NT2/D1 (cell line): ENCODE data around the gene AVP.
"Not testable (repeated sequence)": the region's sequence is repeated elsewhere in the genome, so short reads cannot be mapped to it uniquely, and the experiment has no call there.

ENCODE experiments used
- DNase-seq: peaks from one replicate; pipeline ENCODE4 v3.0.0-alpha.2; 2011; ENCODE audit warnings: low read depth, low spot score
- H3K27me3 ChIP-seq: 2 replicates; pipeline ENCODE4 v1.6.0; 2011; ENCODE audit warnings: mild to moderate bottlenecking; ENCODE audit not compliant: insufficient read length, insufficient read depth
- H3K36me3 ChIP-seq: 2 replicates; pipeline ENCODE4 v1.6.1; 2011; ENCODE audit warnings: mild to moderate bottlenecking, low read length, mixed read lengths; ENCODE audit not compliant: insufficient read depth, insufficient read length
- H3K4me1 ChIP-seq: 2 replicates; pipeline ENCODE4 v1.5.1; 2011; ENCODE audit not compliant: insufficient read depth, insufficient read length
- H3K4me3 ChIP-seq: 2 replicates; pipeline ENCODE4 v1.5.1; 2011; ENCODE audit warnings: low read depth; ENCODE audit not compliant: insufficient read length
- H3K9ac ChIP-seq: 2 replicates; pipeline ENCODE4 v1.6.0; 2011; ENCODE audit warnings: low read depth; ENCODE audit not compliant: insufficient read length
- H3K9me3 ChIP-seq: 2 replicates; pipeline ENCODE4 v1.5.1; 2011; ENCODE audit warnings: mild to moderate bottlenecking, low read length; ENCODE audit not compliant: insufficient read depth
- SUZ12 ChIP-seq: IDR thresholded peaks from 2 replicates; pipeline ENCODE4 v1.6.1; 2011; ENCODE audit not compliant: insufficient read length, insufficient read depth; ENCODE audit errors: extremely low read depth
- YY1 ChIP-seq: IDR thresholded peaks from 2 replicates; pipeline ENCODE4 v1.6.1; 2011; ENCODE audit not compliant: insufficient read length, insufficient read depth
- ZNF274 ChIP-seq: IDR thresholded peaks from 2 replicates; pipeline ENCODE4 v1.6.1; 2011; ENCODE audit warnings: mild to moderate bottlenecking, low read depth, low read length

AVP gene, protein sequence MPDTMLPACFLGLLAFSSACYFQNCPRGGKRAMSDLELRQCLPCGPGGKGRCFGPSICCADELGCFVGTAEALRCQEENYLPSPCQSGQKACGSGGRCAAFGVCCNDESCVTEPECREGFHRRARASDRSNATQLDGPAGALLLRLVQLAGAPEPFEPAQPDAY

DNA sequence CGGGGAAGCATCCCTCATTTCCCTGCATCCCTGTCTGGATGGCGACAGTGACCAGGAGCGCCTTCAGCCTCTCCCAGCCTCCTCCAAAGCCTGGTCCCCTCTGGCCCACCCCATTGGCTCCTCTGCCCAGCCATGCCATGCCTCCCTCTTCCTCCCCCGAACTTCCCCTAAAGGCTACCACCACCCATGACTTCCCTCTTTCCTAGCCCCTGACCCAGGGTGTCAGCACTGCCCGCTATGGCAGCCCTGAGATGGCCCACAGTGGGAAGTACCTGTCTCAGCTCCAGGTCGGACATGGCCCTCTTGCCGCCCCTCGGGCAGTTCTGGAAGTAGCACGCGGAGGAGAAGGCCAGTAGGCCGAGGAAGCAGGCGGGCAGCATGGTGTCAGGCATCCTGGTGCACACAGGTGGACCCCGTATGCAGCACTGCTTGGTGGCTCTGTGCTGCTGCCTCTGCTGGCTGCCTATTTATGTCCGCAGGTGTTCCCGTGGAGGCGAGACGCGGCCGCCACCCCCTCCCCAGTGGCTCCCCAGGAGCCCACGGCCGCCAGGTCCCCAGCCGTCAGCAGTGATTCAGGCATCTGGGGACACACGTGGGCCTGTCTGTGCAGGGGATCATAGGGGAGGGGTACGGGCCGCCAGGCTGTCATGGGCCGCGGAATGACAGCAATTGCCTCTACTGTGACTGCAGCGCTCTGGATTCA is at the start of gene AVP:
Gene AVP, minus strand, starts transcription at position 442 of the 703 bp plus-strand sequence. Its CDS starts 50 bp downstream, at position 392.
- Histone ChIP-seq H3K9ac (no peak within 1 kb of the TSS), H3K4me1 (no peaks in the 10 kb centered on the region), H3K9me3 (no peaks in the 10 kb centered on the region), H3K27me3 (peaks cover 45% of the 10 kb centered on the region), H3K36me3 (no peaks in the 10 kb centered on the region), H3K4me3 (no peak within 1 kb of the TSS)
- TF ChIP-seq ZNF274 (no peak), YY1 (no peak), SUZ12 (no peak)
- DNase-seq = no peak

DNA sequence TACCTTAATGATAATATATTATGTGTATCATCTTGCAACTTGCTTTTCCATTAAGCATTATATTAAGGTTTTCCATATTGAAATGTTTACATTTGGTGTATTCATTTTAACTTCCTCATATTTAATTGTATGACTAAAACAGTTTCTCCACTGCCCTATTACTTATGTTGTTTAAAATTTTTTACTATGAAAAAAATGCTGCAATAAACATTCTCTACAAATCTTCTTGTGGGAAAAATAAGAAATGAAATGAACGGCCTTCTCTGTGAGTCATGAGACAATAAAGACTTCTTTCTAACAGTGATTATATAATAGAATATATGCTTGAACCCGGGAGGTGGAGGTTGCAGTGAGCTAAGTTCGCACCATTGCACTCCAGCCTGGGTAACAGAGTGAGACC is 49.6 kb upstream of the AVP start:
- no peak overlapping the region for H3K9ac ChIP-seq

DNA sequence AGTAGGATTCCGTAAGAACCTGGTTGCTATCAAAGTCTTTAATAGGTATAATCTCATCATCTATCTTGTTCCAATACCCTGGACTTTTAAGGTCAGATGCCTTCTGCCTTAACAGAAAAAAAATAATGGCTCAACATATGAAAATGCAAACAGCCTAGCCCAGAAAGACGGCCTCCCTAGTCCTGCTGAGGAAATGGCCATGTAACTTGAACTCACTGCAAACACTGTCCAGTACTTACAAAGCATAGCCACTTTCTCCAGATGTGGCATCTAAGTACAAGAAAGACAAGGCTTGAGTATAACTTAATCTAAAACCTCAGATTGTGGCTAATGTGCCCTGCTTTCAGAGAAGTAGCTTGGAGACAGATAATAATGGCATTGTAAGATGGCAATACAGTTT is 48.6 kb upstream of the AVP start:
- no peak for DNase-seq
- H3K9ac ChIP-seq = no peak overlapping the region
- H3K36me3 ChIP-seq = no peaks in the 10 kb centered on the region
- H3K4me1 ChIP-seq = no peaks in the 10 kb centered on the region
- TF ChIP-seq YY1 = no peak
- no peak for TF ChIP-seq SUZ12
- TF ChIP-seq ZNF274 = no peak
- H3K27me3 ChIP-seq = no peaks in the 10 kb centered on the region
- no peak overlapping the region for H3K4me3 ChIP-seq
- no peaks in the 10 kb centered on the region for H3K9me3 ChIP-seq

More for the DNA sequence above, 49.6 kb upstream of the AVP start:
- no peak for TF ChIP-seq ZNF274
- no peak for TF ChIP-seq SUZ12
- no peak for TF ChIP-seq YY1
- DNase-seq = no peak
- Histone ChIP-seq H3K4me3 (no peak overlapping the region), H3K9me3 (no peaks in the 10 kb centered on the region), H3K4me1 (no peaks in the 10 kb centered on the region), H3K27me3 (no peaks in the 10 kb centered on the region), H3K36me3 (no peaks in the 10 kb centered on the region)

DNA sequence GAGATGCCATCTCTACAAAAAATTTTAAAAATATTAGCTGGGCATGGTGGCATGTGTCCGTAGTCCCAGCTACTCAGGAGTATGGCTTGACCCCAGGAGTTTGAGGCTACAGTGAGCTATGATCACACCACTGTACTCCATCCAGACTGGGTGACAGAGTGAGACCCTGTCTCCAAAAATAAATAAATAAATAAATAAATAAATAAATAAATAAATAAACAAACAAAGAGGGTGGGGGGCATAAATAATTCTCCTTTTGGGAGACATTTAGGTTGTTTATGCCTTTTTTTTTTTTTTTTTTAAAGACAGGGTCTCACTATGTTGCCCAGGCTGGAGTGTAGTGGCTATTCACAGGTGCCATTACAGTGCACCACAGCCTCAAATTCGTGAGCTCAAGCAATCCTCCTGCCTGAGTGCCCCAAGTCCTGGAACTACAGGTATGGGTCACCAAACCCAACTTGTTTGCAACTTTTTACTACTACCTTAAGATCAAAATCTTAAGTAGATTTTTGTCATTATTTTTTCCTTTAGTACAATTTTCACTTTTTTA is 45.6 kb upstream of the AVP start:
- no peaks in the 10 kb centered on the region for H3K27me3 ChIP-seq
- no peak overlapping the region for H3K4me3 ChIP-seq
- no peak overlapping the region for H3K9ac ChIP-seq
- H3K4me1 ChIP-seq = no peaks in the 10 kb centered on the region
- H3K9me3 ChIP-seq = peaks cover 10% of the 10 kb centered on the region; the same call in 1 of the 2 replicates
- H3K36me3 ChIP-seq = no peaks in the 10 kb centered on the region
- TF ChIP-seq SUZ12 (no peak), ZNF274 (no peak), YY1 (no peak)
- no peak for DNase-seq

DNA sequence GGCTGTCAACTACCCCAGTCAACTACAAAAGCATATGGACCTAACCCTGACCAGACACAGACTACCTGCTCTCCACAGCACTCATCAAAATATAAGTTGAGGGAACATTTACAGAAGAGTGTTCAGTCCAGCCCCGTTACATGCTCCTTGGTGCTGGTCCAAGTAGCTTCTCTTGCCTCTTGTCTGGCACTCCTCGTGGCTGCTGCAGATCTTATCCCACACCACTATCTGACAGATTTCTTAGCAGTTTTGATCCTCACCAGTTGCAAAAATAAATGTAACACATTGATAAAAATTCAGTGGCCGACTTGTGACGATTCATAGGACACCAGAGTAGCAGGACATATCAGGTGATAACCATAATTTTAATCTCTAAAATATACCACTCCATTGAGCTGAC is 44.6 kb upstream of the AVP start:
- no peaks in the 10 kb centered on the region for H3K27me3 ChIP-seq
- H3K9ac ChIP-seq = no peak overlapping the region

DNA sequence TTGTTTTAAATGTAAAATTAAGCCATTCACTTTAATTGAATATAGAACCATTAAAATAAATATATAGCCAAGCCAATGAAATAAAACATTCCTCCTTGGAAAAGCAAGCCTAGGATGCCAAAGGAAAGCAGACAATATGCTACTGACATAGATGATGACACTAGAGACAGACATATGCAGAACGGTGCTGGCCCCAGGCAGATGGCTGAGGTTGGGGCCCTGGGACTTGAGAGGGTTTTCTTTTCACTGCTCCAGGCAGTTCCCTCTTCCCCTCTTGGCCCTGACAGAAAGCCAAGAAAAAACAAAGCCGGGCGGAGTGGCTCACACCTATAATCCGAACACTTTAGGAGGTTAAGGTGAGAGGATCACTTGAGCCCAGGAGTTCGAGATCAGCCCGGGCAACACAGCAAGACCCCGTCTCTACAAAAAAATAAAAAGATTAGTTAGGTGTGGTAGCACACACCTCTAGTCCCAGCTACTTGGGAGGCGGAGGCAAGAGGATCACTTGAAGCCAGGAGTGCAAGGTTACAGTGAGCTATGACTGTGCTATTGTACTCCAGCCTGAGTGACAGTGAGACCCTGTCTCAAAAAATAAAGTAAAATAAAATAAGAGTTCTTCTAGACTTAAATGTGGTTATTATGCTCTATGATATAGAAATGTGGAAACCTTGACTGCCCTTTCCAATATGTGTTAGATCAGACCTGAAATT is 43.9 kb upstream of the AVP start:
- Histone ChIP-seq H3K4me1 (no peaks in the 10 kb centered on the region), H3K9ac (no peak overlapping the region), H3K4me3 (no peak overlapping the region), H3K27me3 (no peaks in the 10 kb centered on the region), H3K9me3 (peaks cover 25% of the 10 kb centered on the region; the same call in 1 of the 2 replicates), H3K36me3 (no peaks in the 10 kb centered on the region)
- DNase-seq = no peak
- TF ChIP-seq ZNF274 = no peak
- TF ChIP-seq SUZ12 = no peak
- TF ChIP-seq YY1 = no peak

More for the DNA sequence above, 44.6 kb upstream of the AVP start:
- Histone ChIP-seq H3K4me3 (no peak overlapping the region), H3K9me3 (peaks cover 18% of the 10 kb centered on the region; the same call in 1 of the 2 replicates), H3K4me1 (no peaks in the 10 kb centered on the region), H3K36me3 (no peaks in the 10 kb centered on the region)
- DNase-seq = no peak
- no peak for TF ChIP-seq ZNF274
- TF ChIP-seq SUZ12 = no peak
- TF ChIP-seq YY1 = no peak

DNA sequence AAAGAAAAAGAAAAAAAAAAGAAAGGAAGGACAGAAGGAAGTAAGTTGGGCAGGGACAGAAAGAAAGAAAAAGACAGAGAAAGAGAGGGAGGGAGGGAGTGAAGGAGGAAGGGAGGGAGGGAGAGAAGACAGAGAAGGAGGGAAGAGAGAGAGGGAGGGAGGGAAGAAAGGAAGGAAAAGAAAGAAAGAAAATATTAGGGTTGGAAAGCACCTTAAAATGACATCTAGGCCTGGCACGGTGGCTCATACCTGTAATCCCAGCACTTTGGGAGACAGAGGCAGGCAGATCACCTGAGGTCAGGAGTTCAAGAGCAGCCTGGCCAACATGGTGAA is 42.0 kb upstream of the AVP start:
- Histone ChIP-seq H3K36me3 (peaks cover 15% of the 10 kb centered on the region), H3K4me1 (no peaks in the 10 kb centered on the region)

DNA sequence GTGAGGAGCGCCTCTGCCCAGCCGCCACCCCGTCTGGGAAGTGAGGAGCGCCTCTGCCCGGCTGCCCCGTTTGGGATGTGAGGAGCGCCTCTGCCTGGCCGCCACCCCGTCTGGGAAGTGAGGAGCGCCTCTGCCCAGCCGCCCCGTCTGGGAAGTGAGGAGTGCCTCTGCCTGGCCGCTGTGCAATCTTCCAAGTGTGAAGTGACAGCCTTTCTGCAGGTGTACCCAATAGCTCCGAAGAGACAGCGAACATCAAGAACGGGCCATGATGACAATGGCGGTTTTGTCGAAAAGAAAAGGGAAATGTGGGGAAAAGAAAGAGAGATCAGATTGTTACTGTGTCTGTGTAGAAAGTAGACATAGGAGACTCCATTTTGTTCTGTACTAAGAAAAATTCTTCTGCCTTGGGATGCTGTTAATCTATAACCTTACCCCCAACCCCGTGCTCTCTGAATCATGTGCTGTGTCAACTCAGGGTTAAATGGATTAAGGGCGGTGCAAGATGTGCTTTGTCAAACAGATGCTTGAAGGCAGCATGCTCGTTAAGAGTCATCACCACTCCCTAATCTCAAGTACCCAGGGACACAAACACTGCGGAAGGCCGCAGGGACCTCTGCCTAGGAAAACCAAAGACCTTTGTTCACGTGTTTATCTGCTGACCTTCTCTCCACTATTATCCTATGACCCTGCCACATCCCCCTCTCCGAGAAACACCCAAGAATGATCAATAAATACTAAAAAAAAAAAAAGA is 41.4 kb upstream of the AVP start:
- peaks cover 39% of the 10 kb centered on the region for H3K9me3 ChIP-seq
- not testable (repeated sequence) for DNase-seq, H3K4me3 ChIP-seq, H3K9ac ChIP-seq, H3K27me3 ChIP-seq, H3K4me1 ChIP-seq
- peaks cover 21% of the 10 kb centered on the region for H3K36me3 ChIP-seq

More for the DNA sequence above, 42.0 kb upstream of the AVP start:
- no peak for TF ChIP-seq YY1
- TF ChIP-seq SUZ12 = no peak
- no peak for TF ChIP-seq ZNF274
- DNase-seq = no peak
- Histone ChIP-seq H3K9me3 (peaks cover 39% of the 10 kb centered on the region), H3K4me3 (no peak overlapping the region), H3K27me3 (no peaks in the 10 kb centered on the region), H3K9ac (no peak overlapping the region)

DNA sequence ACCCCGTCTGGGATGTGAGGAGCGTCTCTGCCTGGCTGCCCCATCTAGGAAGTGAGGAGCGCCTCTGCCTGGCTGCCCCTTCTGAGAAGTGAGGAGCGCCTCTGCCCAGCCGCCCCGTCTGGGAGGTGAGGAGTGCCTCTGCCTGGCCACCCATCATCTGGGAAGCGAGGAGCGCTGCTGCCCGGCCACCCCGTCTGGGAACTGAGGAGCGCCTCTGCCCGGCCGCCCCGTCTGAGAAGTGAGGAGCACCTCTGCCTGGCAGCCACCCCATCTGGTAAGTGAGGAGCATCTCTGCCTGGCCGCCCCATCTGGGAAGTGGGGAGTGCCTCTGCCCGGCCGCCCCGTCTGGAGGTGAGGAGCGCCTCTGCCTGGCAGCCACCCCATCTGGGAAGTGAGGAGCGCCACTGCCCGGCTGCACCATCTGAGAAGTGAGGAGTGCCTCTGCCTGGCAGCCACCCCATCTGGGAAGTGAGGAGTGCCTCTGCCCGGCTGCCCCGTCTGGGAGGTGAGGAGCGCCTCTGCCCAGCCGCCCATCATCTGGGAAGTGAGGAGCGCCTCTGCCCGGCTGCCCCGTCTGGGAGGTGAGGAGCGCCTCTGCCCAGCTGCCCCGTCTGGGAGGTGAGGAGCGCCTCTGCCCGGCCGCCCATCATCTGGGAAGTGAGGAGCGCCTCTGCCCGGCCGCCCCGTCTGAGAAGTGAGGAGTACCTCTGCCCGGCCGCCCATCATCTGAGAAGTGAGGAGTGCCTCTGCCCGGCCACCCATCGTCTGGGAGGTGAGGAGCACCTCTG is 40.4 kb upstream of the AVP start:
- not testable (repeated sequence) for H3K27me3 ChIP-seq, H3K4me3 ChIP-seq, H3K9ac ChIP-seq, H3K4me1 ChIP-seq, DNase-seq
- H3K9me3 ChIP-seq = peaks cover 39% of the 10 kb centered on the region
- H3K36me3 ChIP-seq = peaks cover 22% of the 10 kb centered on the region
